Measurements from ENCODE around the gene UCN. TPM values are rescaled to one million over a fixed set of nuclear protein-coding genes. Genes with fewer than 3 reads are reported as not detected.

UCN gene
- total and polyA plus RNA-seq, 2 donors (not counting 1 experiment from before 2014, with no cell fraction given) = 3.6 to 4.5 TPM

DNA sequence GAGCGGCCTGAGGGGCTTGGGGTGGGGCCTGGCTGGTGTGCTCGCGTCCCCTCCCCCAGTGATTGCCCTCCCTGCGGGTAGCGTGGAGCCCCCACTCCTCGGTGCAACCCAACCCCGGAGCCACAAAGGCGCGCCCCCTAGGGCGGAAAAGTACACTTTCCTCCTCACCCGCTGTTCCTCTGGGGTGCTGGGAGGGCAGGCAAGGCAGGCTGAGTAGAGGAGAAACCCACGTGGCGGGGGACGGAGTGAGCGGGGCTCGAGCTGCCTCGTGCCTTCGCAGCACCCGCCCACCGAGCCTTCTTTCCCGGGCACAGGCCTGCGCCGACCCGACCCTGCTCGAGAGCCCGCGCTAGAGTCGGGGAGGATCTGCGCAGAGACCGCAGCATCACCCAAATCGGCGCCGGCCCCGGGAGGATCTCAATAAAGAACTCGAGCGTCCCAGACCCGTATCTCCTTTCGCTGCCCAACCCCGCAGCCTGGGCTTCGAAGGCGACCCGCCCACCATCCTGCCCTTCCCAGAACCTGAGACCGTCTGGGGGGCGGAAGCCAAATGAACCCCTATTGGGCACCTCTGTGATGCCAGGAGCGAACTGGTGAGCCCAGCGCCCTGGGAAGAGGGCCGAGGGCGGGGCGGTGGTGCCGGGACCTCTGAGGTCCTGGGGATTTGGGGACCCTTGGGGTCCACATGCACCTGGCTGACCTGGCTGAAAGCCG is 1.5 kb downstream of the UCN start:
- peaks cover 21% of the 10 kb centered on the region for H3K27me3 Mint-ChIP-seq
- H3K4me1 Mint-ChIP-seq = peaks cover 11% of the 10 kb centered on the region
- H3K9ac ChIP-seq (ENCODE audit: low read length) = peak overlapping the region; percentile 28
- peaks cover 0 to 7% (median 0%) of the 10 kb centered on the region in 3 donors for H3K9me3 ChIP-seq (ENCODE audit: control extremely low read depth in 1 of 3, control insufficient read depth in 2 of 3, insufficient read depth in 1 of 3, low read length in 2 of 3)
- H3K36me3 ChIP-seq (replicated peaks in 1 of 2; ENCODE audit: control extremely low read depth in 1 of 2, control insufficient read depth in 1 of 2, extremely low read depth in 1 of 2, insufficient read depth in 2 of 2, low read length in 1 of 2) = peaks cover 0 to 7% of the 10 kb centered on the region in 2 experiments
- intact Hi-C loops (cut with micrococcal nuclease) = no loop called here
- DNase-seq = peak; percentile 50
- H3K79me2 ChIP-seq (ENCODE audit: control insufficient read depth, insufficient read depth, low read length) = no peaks in the 10 kb centered on the region
- ATAC-seq (ENCODE audit: low read depth) = peak; percentile 25
- no peak overlapping the region for H3K27ac ChIP-seq (ENCODE audit: low read length in 2 of 2)
- H4K20me1 ChIP-seq (ENCODE audit: control insufficient read depth, insufficient read depth, low read length, poor library complexity, severe bottlenecking) = no peaks in the 10 kb centered on the region
- peak overlapping the region; percentile 71 for H3K4me2 ChIP-seq (replicated peaks; ENCODE audit: low read depth, low read length, poor library complexity, severe bottlenecking)
- H3K4me3 Mint-ChIP-seq = peak overlapping the region; percentile 64
- peak overlapping the region; percentile 56 for H2AFZ ChIP-seq (ENCODE audit: insufficient read depth, low read depth, low read length, poor library complexity, severe bottlenecking)
- no peak for TF ChIP-seq EZH2 (IDR thresholded peaks at IDR 0.05; ENCODE audit: borderline replicate concordance, insufficient read depth, low read depth, low read length, poor library complexity, severe bottlenecking)
- TF ChIP-seq, protein P1, sequence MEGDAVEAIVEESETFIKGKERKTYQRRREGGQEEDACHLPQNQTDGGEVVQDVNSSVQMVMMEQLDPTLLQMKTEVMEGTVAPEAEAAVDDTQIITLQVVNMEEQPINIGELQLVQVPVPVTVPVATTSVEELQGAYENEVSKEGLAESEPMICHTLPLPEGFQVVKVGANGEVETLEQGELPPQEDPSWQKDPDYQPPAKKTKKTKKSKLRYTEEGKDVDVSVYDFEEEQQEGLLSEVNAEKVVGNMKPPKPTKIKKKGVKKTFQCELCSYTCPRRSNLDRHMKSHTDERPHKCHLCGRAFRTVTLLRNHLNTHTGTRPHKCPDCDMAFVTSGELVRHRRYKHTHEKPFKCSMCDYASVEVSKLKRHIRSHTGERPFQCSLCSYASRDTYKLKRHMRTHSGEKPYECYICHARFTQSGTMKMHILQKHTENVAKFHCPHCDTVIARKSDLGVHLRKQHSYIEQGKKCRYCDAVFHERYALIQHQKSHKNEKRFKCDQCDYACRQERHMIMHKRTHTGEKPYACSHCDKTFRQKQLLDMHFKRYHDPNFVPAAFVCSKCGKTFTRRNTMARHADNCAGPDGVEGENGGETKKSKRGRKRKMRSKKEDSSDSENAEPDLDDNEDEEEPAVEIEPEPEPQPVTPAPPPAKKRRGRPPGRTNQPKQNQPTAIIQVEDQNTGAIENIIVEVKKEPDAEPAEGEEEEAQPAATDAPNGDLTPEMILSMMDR (IDR thresholded peaks at IDR 0.05) = no peak
- WGBS (ENCODE audit: insufficient coverage) = 4% methylated on average over 51 of the region's 51 CpGs
- POLR2A ChIA-PET = no interaction called here
- peaks cover 0 to 29% (median 9%) of the 10 kb centered on the region in 4 experiments for H3K27me3 ChIP-seq (replicated peaks in 1 of 4; ENCODE audit: control extremely low read depth in 1 of 4, control insufficient read depth in 3 of 4, insufficient read depth in 4 of 4, low read length in 3 of 4)
- CTCF ChIA-PET = no interaction called here
- H3K27ac Mint-ChIP-seq = no peak overlapping the region
- no peaks in the 10 kb centered on the region for H3K9me3 Mint-ChIP-seq (ENCODE audit: insufficient read depth)
- peak overlapping the region in 4 of 5 experiments; percentile 15 to 30 (median 22) for H3K4me3 ChIP-seq (ENCODE audit: control extremely low read depth in 1 of 5, extremely low read depth in 1 of 5, insufficient read depth in 1 of 5, low read depth in 2 of 5, low read length in 4 of 5)
- H3K4me1 ChIP-seq (ENCODE audit: control insufficient read depth in 2 of 2, insufficient read depth in 2 of 2, low read length in 2 of 2) = peaks cover 14 to 22% of the 10 kb centered on the region in 2 donors

DNA sequence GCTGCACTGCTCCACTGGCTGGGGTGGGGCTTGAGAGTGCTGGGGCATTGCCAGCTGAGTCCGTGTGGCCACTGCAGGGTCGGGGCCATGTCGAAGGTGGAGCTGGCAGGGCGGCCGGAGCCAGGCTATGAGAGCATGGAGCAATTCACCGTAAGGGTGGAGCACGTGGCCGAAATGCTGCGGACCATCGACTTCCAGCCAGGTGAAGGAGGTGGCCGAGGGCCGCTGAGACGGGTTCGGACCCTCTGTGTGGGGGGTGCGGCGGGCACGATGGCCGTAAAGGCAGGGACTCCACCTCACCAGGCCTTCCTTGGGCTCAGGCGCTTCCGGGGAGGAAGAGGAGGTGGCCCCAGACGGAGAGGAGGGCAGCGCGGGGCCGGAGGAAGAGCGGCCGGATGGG is 2.1 kb downstream of the UCN start:
- Mint-ChIP-seq H3K27ac (no peak overlapping the region), H3K9me3 (ENCODE audit: insufficient read depth) (no peaks in the 10 kb centered on the region), H3K4me3 (no peak overlapping the region), H3K27me3 (peaks cover 21% of the 10 kb centered on the region), H3K4me1 (peaks cover 11% of the 10 kb centered on the region)
- Histone ChIP-seq H3K27me3 (replicated peaks in 1 of 4; ENCODE audit: control extremely low read depth in 1 of 4, control insufficient read depth in 3 of 4, insufficient read depth in 4 of 4, low read length in 3 of 4) (peaks cover 0 to 29% (median 9%) of the 10 kb centered on the region in 4 experiments), H3K27ac (ENCODE audit: low read length in 2 of 2) (no peak overlapping the region), H3K9me3 (ENCODE audit: control extremely low read depth in 1 of 3, control insufficient read depth in 2 of 3, insufficient read depth in 1 of 3, low read length in 2 of 3) (peaks cover 0 to 7% (median 0%) of the 10 kb centered on the region in 3 donors), H4K20me1 (ENCODE audit: control insufficient read depth, insufficient read depth, low read length, poor library complexity, severe bottlenecking) (no peaks in the 10 kb centered on the region), H3K4me1 (ENCODE audit: control insufficient read depth in 2 of 2, insufficient read depth in 2 of 2, low read length in 2 of 2) (peaks cover 14 to 22% of the 10 kb centered on the region in 2 donors), H3K4me2 (replicated peaks; ENCODE audit: low read depth, low read length, poor library complexity, severe bottlenecking) (peak overlapping the region; percentile 71), H3K36me3 (replicated peaks in 1 of 2; ENCODE audit: control extremely low read depth in 1 of 2, control insufficient read depth in 1 of 2, extremely low read depth in 1 of 2, insufficient read depth in 2 of 2, low read length in 1 of 2) (peaks cover 0 to 6% of the 10 kb centered on the region in 2 experiments), H3K4me3 (ENCODE audit: control extremely low read depth in 1 of 5, extremely low read depth in 1 of 5, insufficient read depth in 1 of 5, low read depth in 2 of 5, low read length in 4 of 5) (peak overlapping the region in 4 of 5 experiments; percentile 15 to 30 (median 22)), H3K79me2 (ENCODE audit: control insufficient read depth, insufficient read depth, low read length) (no peaks in the 10 kb centered on the region), H3K9ac (ENCODE audit: low read length) (peak overlapping the region; percentile 28), H2AFZ (ENCODE audit: insufficient read depth, low read depth, low read length, poor library complexity, severe bottlenecking) (peak overlapping the region; percentile 56)
- 45% methylated on average over 26 of the region's 26 CpGs for WGBS (ENCODE audit: insufficient coverage)
- no peak for DNase-seq
- ATAC-seq (ENCODE audit: low read depth) = no peak
- POLR2A ChIA-PET = no interaction called here
- intact Hi-C loops (cut with micrococcal nuclease) = no loop called here
- no peak for TF ChIP-seq EZH2 (IDR thresholded peaks at IDR 0.05; ENCODE audit: borderline replicate concordance, insufficient read depth, low read depth, low read length, poor library complexity, severe bottlenecking)
- TF ChIP-seq, protein P1 (IDR thresholded peaks at IDR 0.05) = no peak
- CTCF ChIA-PET = interaction anchor here (3.8 kb wide), 1 partner anchor 208 kb away, joined by 26 read pairs; no protein-coding TSS in a partner anchor
